Measurements from ENCODE around the gene UTS2B. TPM values are rescaled to one million over a fixed set of nuclear protein-coding genes. Genes with fewer than 3 reads are reported as not detected.

The UTS2B gene
- total and polyA plus RNA-seq, 10 of the 15 experiments (the other 5 are each of a cell fraction or from before 2014, with no cell fraction given) = 0.15 to 0.72 (median 0.44) TPM

DNA sequence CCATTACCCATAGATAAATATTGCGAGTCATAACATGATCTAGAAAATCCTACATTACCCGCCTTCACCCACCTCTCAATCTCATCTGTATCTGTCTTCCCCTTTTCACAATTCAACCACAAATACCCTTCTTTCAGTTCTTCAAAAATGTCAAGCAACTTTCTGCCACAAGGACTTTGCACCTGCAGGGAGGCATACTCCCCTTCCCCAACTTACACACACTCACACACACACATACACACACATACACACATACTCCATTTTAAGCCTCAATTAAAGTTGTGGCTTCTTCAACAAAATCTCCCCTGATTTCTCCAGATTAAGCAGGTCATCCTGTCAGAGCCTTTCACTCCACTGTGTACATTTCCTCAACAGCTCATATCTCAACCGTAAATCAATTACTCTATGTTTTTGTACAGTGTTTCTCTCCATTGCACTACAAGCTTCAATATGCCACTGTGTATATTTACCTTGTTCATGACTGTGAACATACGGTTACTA lies 34.2 kb downstream of the UTS2B start (continued):
- TF ChIP-seq FOS (IDR thresholded peaks at IDR 0.05; ENCODE audit: borderline replicate concordance, extremely low read depth, insufficient read length) (no peak), RAD51 (IDR thresholded peaks at IDR 0.05) (no peak; the same call in none of the 2 replicates), POLR2AphosphoS2 (IDR thresholded peaks at IDR 0.05; ENCODE audit: low read depth, low read length) (no peak), CHD1 (IDR thresholded peaks at IDR 0.05; ENCODE audit: low read depth, low read length) (no peak), TCF7 (IDR thresholded peaks at IDR 0.05; ENCODE audit: borderline replicate concordance) (peak; percentile 64; the same call in 1 of the 2 replicates), SREBF1 (IDR thresholded peaks at IDR 0.05; ENCODE audit: low read length) (no peak), ZNF207 (IDR thresholded peaks at IDR 0.05; ENCODE audit: borderline replicate concordance) (peak; percentile 62; the same call in 1 of the 2 replicates), TCF12 (IDR thresholded peaks at IDR 0.05; ENCODE audit: low read depth, low read length) (peak; percentile 97), MYC (IDR thresholded peaks at IDR 0.05; ENCODE audit: insufficient read depth, insufficient read length, insufficient replicate concordance, low read length, severe bottlenecking) (no peak), ZNF384 (IDR thresholded peaks at IDR 0.05; ENCODE audit: borderline replicate concordance, low read depth, low read length) (no peak; the same call in 1 of the 2 replicates), EZH2 (IDR thresholded peaks at IDR 0.05; ENCODE audit: borderline replicate concordance, control insufficient read depth, low read depth, low read length) (no peak), KDM1A (IDR thresholded peaks at IDR 0.05; ENCODE audit: borderline replicate concordance) (no peak), RUNX3 (IDR thresholded peaks at IDR 0.05; ENCODE audit: low read length) (peak; percentile 99), PAX8 (IDR thresholded peaks at IDR 0.05) (no peak), RELA (IDR thresholded peaks at IDR 0.05; ENCODE audit: borderline replicate concordance, partially characterized antibody) (no peak), CBFB (IDR thresholded peaks at IDR 0.05; ENCODE audit: low read depth) (peak; percentile 91), NR2F1 (conservative IDR thresholded peaks at IDR 0.05) (peak; percentile 84), TBL1XR1 (IDR thresholded peaks at IDR 0.05; ENCODE audit: low read depth, low read length) (peak; percentile 86), NFYA (IDR thresholded peaks at IDR 0.05; ENCODE audit: borderline replicate concordance, low read depth, low read length) (no peak), ZSCAN29 (IDR thresholded peaks at IDR 0.05) (0 out of 2 replicates have a peak, but pooled peaks have one; percentile 42)
- TF ChIP-seq, protein P1, sequence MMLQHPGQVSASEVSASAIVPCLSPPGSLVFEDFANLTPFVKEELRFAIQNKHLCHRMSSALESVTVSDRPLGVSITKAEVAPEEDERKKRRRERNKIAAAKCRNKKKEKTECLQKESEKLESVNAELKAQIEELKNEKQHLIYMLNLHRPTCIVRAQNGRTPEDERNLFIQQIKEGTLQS (IDR thresholded peaks at IDR 0.05; ENCODE audit: borderline replicate concordance, extremely low read depth, low read depth, low read length) = no peak
- TF ChIP-seq, protein P2, sequence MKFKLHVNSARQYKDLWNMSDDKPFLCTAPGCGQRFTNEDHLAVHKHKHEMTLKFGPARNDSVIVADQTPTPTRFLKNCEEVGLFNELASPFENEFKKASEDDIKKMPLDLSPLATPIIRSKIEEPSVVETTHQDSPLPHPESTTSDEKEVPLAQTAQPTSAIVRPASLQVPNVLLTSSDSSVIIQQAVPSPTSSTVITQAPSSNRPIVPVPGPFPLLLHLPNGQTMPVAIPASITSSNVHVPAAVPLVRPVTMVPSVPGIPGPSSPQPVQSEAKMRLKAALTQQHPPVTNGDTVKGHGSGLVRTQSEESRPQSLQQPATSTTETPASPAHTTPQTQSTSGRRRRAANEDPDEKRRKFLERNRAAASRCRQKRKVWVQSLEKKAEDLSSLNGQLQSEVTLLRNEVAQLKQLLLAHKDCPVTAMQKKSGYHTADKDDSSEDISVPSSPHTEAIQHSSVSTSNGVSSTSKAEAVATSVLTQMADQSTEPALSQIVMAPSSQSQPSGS (IDR thresholded peaks at IDR 0.05; ENCODE audit: low read length) = peak; percentile 93
- TF ChIP-seq, protein P3, sequence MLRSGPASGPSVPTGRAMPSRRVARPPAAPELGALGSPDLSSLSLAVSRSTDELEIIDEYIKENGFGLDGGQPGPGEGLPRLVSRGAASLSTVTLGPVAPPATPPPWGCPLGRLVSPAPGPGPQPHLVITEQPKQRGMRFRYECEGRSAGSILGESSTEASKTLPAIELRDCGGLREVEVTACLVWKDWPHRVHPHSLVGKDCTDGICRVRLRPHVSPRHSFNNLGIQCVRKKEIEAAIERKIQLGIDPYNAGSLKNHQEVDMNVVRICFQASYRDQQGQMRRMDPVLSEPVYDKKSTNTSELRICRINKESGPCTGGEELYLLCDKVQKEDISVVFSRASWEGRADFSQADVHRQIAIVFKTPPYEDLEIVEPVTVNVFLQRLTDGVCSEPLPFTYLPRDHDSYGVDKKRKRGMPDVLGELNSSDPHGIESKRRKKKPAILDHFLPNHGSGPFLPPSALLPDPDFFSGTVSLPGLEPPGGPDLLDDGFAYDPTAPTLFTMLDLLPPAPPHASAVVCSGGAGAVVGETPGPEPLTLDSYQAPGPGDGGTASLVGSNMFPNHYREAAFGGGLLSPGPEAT (IDR thresholded peaks at IDR 0.05; ENCODE audit: low read depth) = peak; percentile 99
- TF ChIP-seq, protein P4, sequence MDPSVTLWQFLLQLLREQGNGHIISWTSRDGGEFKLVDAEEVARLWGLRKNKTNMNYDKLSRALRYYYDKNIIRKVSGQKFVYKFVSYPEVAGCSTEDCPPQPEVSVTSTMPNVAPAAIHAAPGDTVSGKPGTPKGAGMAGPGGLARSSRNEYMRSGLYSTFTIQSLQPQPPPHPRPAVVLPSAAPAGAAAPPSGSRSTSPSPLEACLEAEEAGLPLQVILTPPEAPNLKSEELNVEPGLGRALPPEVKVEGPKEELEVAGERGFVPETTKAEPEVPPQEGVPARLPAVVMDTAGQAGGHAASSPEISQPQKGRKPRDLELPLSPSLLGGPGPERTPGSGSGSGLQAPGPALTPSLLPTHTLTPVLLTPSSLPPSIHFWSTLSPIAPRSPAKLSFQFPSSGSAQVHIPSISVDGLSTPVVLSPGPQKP (IDR thresholded peaks at IDR 0.05; ENCODE audit: low read depth, low read length) = no peak
- TF ChIP-seq, protein P5, sequence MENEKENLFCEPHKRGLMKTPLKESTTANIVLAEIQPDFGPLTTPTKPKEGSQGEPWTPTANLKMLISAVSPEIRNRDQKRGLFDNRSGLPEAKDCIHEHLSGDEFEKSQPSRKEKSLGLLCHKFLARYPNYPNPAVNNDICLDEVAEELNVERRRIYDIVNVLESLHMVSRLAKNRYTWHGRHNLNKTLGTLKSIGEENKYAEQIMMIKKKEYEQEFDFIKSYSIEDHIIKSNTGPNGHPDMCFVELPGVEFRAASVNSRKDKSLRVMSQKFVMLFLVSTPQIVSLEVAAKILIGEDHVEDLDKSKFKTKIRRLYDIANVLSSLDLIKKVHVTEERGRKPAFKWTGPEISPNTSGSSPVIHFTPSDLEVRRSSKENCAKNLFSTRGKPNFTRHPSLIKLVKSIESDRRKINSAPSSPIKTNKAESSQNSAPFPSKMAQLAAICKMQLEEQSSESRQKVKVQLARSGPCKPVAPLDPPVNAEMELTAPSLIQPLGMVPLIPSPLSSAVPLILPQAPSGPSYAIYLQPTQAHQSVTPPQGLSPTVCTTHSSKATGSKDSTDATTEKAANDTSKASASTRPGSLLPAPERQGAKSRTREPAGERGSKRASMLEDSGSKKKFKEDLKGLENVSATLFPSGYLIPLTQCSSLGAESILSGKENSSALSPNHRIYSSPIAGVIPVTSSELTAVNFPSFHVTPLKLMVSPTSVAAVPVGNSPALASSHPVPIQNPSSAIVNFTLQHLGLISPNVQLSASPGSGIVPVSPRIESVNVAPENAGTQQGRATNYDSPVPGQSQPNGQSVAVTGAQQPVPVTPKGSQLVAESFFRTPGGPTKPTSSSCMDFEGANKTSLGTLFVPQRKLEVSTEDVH (IDR thresholded peaks at IDR 0.05; ENCODE audit: low read depth, partially characterized antibody) = peak; percentile 30
